IMR-90 (cell line): Measurements from ENCODE around the gene WBP2NL.

Experiments
- CTCF ChIP-seq: conservative IDR thresholded peaks from 2 replicates; pipeline ENCODE4 v1.5.1; 2012; ENCODE audit warnings: mild to moderate bottlenecking, low read depth, low read length, improper control_type of control experiment
- FOS ChIP-seq: fragments of 150-350 bp; IDR thresholded peaks from 2 replicates; pipeline ENCODE4 v1.6.1; 2016; ENCODE audit warnings: low read depth, low read length
- MAZ ChIP-seq: IDR thresholded peaks from 2 replicates; pipeline ENCODE4 v1.6.1; 2012; ENCODE audit warnings: low read depth, mild to moderate bottlenecking, low read length, improper control_type of control experiment, moderate library complexity, borderline replicate concordance
- MXI1 ChIP-seq: IDR thresholded peaks from 2 replicates; pipeline ENCODE4 v1.6.1; 2012; ENCODE audit warnings: low read depth, mild to moderate bottlenecking, low read length, moderate library complexity, borderline replicate concordance
- POLR2A ChIP-seq: IDR thresholded peaks from 2 replicates; pipeline ENCODE4 v1.6.1; 2012; ENCODE audit warnings: mild to moderate bottlenecking, low read depth, low read length
- RAD21 ChIP-seq: IDR thresholded peaks from 2 replicates; pipeline ENCODE4 v1.6.1; 2012; ENCODE audit warnings: low read length, improper control_type of control experiment
- RFX5 ChIP-seq: IDR thresholded peaks from 2 replicates; pipeline ENCODE4 v1.8.0; 2012; ENCODE audit warnings: low read depth, mild to moderate bottlenecking, low read length, moderate library complexity

GRCh38 chr22:41991111-41991510 lies 7.5 kb upstream of the WBP2NL start:
- TF ChIP-seq FOS (no peak), CTCF (no peak), POLR2A (no peak), MXI1 (no peak), RFX5 (no peak), RAD21 (no peak), MAZ (no peak)
